Measurements from ENCODE around the gene NFKB1.

- TF ChIP-seq EZH2 (IDR thresholded peaks at IDR 0.05; ENCODE audit: borderline replicate concordance, control insufficient read depth, low read depth, low read length): no peak
- no peak for TF ChIP-seq PAX8 (IDR thresholded peaks at IDR 0.05)
- no peak for TF ChIP-seq KAT2A (conservative IDR thresholded peaks at IDR 0.05; ENCODE audit: control insufficient read depth, low read depth, low read length)
- no peak for TF ChIP-seq SP1 (IDR thresholded peaks at IDR 0.05; ENCODE audit: low read depth, low read length)
- no peak for TF ChIP-seq NFYB (IDR thresholded peaks at IDR 0.05; ENCODE audit: insufficient read depth, low read depth, low read length)
- TF ChIP-seq CREM (IDR thresholded peaks at IDR 0.05; ENCODE audit: low read depth): no peak
- no peak for TF ChIP-seq POLR2A (IDR thresholded peaks at IDR 0.05; ENCODE audit: low read depth, low read length)
- TF ChIP-seq PAX5 (IDR thresholded peaks at IDR 0.05; ENCODE audit: borderline replicate concordance, low read depth, low read length): no peak
- TF ChIP-seq SUZ12 (IDR thresholded peaks at IDR 0.05; ENCODE audit: unreplicated experiment): no peak
These were observed 79.3 kb downstream of the NFKB1 start for GRCh38 chr4:102580463-102580842.
